ENCODE measurements around the gene KRT84. TPM values are rescaled to one million over a fixed set of nuclear protein-coding genes. Genes with fewer than 3 reads are reported as not detected.

Gene KRT84
- total RNA-seq, 1 experiment from 2014 or later, result not detected

- H3K9me2 ChIP-seq (ENCODE audit: insufficient read depth), result no peaks in the 10 kb centered on the region
- no peak overlapping the region for H3K27ac ChIP-seq (ENCODE audit: low read depth, low read length)
- H3K4me1 ChIP-seq (ENCODE audit: control insufficient read depth in 1 of 2, insufficient read depth in 2 of 2, low read length in 2 of 2), result peaks cover 0 to 14% of the 10 kb centered on the region in 2 experiments; a peak in 1 of 4 replicates
- no peaks in the 10 kb centered on the region for H4K20me1 ChIP-seq (ENCODE audit: insufficient read depth)
- no TSS peak for BruUV-seq (replicated peaks)
- H3K4me2 ChIP-seq (ENCODE audit: low read length), result no peak overlapping the region
- intact Hi-C loops (cut with micrococcal nuclease), result loop anchor here (1.0 to 5.0 kb wide), 5 partner anchors 111 to 474 kb away; no protein-coding TSS in a partner anchor
- POLR2A ChIA-PET, result interaction anchor here (1.0 to 2.1 kb wide), 5 partner anchors 9 to 484 kb away, joined by 3 to 6 read pairs (median 4); no protein-coding TSS in a partner anchor
- TF ChIP-seq CTCF (IDR thresholded peaks at IDR 0.05 in 2 of 3, conservative IDR thresholded peaks at IDR 0.05 in 1 of 3; ENCODE audit: borderline replicate concordance in 1 of 3, insufficient read depth in 1 of 3, low read depth in 2 of 3, low read length in 2 of 3) (peak; percentile 87 to 98 (median 88)), REST (IDR thresholded peaks at IDR 0.05; ENCODE audit: low read depth) (no peak), POLR2AphosphoS5 (IDR thresholded peaks at IDR 0.05; ENCODE audit: low read depth, low read length) (no peak), YY1 (IDR thresholded peaks at IDR 0.05; ENCODE audit: extremely low read depth, insufficient replicate concordance, low read depth, low read length) (peak; percentile 46), RAD21 (IDR thresholded peaks at IDR 0.05; ENCODE audit: low read depth) (peak; percentile 80), ATF3 (IDR thresholded peaks at IDR 0.05) (no peak)
- no peaks in the 10 kb centered on the region for H3K79me2 ChIP-seq (ENCODE audit: insufficient read depth, low read length)
- DNase-seq (ENCODE audit: low read depth, low spot score), result peak; percentile 75
- H3K4me3 ChIP-seq (replicated peaks in 1 of 2; ENCODE audit: low read depth in 1 of 2, low read length in 2 of 2), result no peak overlapping the region
- H2AFZ ChIP-seq (ENCODE audit: low read depth, low read length, poor library complexity, severe bottlenecking), result no peak overlapping the region
- CTCF ChIA-PET, result interaction anchor here (0.6 to 4.0 kb wide), 43 partner anchors 8 to 584 kb away, joined by 3 to 73 read pairs (median 5); partner anchors contain the start of genes KRT5, KRT82 and KRT84
- no peak overlapping the region for H3K9ac ChIP-seq (ENCODE audit: low read length)
- H3K9me3 ChIP-seq (ENCODE audit: control insufficient read depth in 1 of 2, insufficient read depth in 1 of 2, low read depth in 1 of 2, low read length in 2 of 2), result no peaks in the 10 kb centered on the region
- RAD21 ChIA-PET (ENCODE audit: low non-redundant PET in 1 of 2, low total read pairs in 2 of 2, uncharacterized antibody in 2 of 2, unreplicated experiment in 2 of 2), result interaction anchor here (0.6 to 2.2 kb wide), 11 partner anchors 45 to 585 kb away, joined by 3 to 7 read pairs (median 4); no protein-coding TSS in a partner anchor
- ATAC-seq, result peak; percentile 97
- no peaks in the 10 kb centered on the region for H3K36me3 ChIP-seq (ENCODE audit: control insufficient read depth in 1 of 2, insufficient read depth in 2 of 2, low read length in 2 of 2)
- no peaks in the 10 kb centered on the region for H3K27me3 ChIP-seq (ENCODE audit: insufficient read depth, low read length)
Measured at GRCh38 chr12:52395761-52396434, 10.4 kb upstream of the KRT84 start.

All from HCT116 (cell line).